Stimulated activated CD4-positive, alpha-beta T cell treated with anti-CD3 and anti-CD28 coated beads, Interleukin-4, amount 100 ng/mL, for 48 hours (primary cell): Measurements from ENCODE around the gene XPO1.
"Not testable (repeated sequence)": the region's sequence is repeated elsewhere in the genome, so short reads cannot be mapped to it uniquely, and the experiment has no call there.

Experiments
- DNase-seq, 2 donors: peaks; one replicate each; pipeline ENCODE4 v3.0.0-alpha.2; 2020; ENCODE audit warnings: low read depth in 2 of 2

Gene XPO1

GRCh38 chr2:61538200-61538919 lies at the start of gene XPO1:
XPO1 (minus strand) TSS chr2:61538356; CDS start chr2:61533897, 4,459 bp downstream.
- DNase-seq = peak; percentile 98 to 100

GRCh38 chr2:61586928-61587327 lies 48.8 kb upstream of the XPO1 start:
- not testable (repeated sequence) for DNase-seq

- DNase-seq = no peak
Measured at GRCh38 chr2:61585383-61585782, 47.2 kb upstream of the XPO1 start.

- DNase-seq = not testable (repeated sequence)
Measured at GRCh38 chr2:61584368-61584767, 46.2 kb upstream of the XPO1 start.

GRCh38 chr2:61582165-61582564 lies 44.0 kb upstream of the XPO1 start:
- no peak for DNase-seq

- DNase-seq = no peak
Measured at GRCh38 chr2:61581716-61582115, 43.6 kb upstream of the XPO1 start.

- DNase-seq = no peak
Measured at GRCh38 chr2:61575447-61575859, 37.3 kb upstream of the XPO1 start.

GRCh38 chr2:61566566-61566965 lies 28.4 kb upstream of the XPO1 start:
- DNase-seq = no peak

GRCh38 chr2:61562615-61563014 lies 24.5 kb upstream of the XPO1 start:
- no peak for DNase-seq

- DNase-seq = no peak
Measured at GRCh38 chr2:61558160-61558559, 20.0 kb upstream of the XPO1 start.

GRCh38 chr2:61557381-61557780 lies 19.2 kb upstream of the XPO1 start:
- no peak for DNase-seq

GRCh38 chr2:61554604-61555003 lies 16.4 kb upstream of the XPO1 start:
- no peak for DNase-seq

GRCh38 chr2:61550375-61551209 lies 12.4 kb upstream of the XPO1 start:
- DNase-seq = no peak

GRCh38 chr2:61549546-61549945 lies 11.4 kb upstream of the XPO1 start:
- no peak for DNase-seq

GRCh38 chr2:61543062-61543461 lies 4.9 kb upstream of the XPO1 start:
- no peak for DNase-seq

- DNase-seq = not testable (repeated sequence)
Measured at GRCh38 chr2:61540167-61540566, 2.0 kb upstream of the XPO1 start.

- DNase-seq = peak; percentile 27 to 42
Measured at GRCh38 chr2:61538920-61539520, 864 bp upstream of the XPO1 start.

GRCh38 chr2:61537950-61538199 lies 281 bp downstream of the XPO1 start:
- no peak for DNase-seq

GRCh38 chr2:61537277-61537949 lies 743 bp downstream of the XPO1 start:
- DNase-seq = peak; percentile 20 to 28

- peak; percentile 73 to 76 for DNase-seq
Measured at GRCh38 chr2:61536572-61537276, 1.4 kb downstream of the XPO1 start.

- no peak for DNase-seq
Measured at GRCh38 chr2:61536180-61536571, 2.0 kb downstream of the XPO1 start.

GRCh38 chr2:61535449-61535848 lies 2.7 kb downstream of the XPO1 start:
- DNase-seq = no peak
